GM12878 (cell line): ENCODE measurements around the gene TEDC1. TPM values are rescaled to one million over a fixed set of nuclear protein-coding genes. Genes with fewer than 3 reads are reported as not detected.

Experiments used
- BACH1 ChIP-seq: fragments of 450-650 bp; IDR thresholded peaks from 2 replicates; pipeline ENCODE4 v1.6.1; 2017; ENCODE audit warnings: mild to moderate bottlenecking, borderline replicate concordance
- BCL3 ChIP-seq: IDR thresholded peaks from 2 replicates; pipeline ENCODE4 v1.6.1; 2011; ENCODE audit warnings: borderline replicate concordance, low read depth, mild to moderate bottlenecking, moderate library complexity, low read length; ENCODE audit not compliant: insufficient read depth, poor library complexity, severe bottlenecking
- CBX5 ChIP-seq: sonication (generic); IDR thresholded peaks from 2 replicates; pipeline ENCODE4 v1.6.1; 2016; ENCODE audit warnings: low read depth, moderate library complexity, mild to moderate bottlenecking, inconsistent platforms
- CEBPB ChIP-seq, 2 experiments: fragments of 150-350 bp in 1 of 2; IDR thresholded peaks; 2 replicates each; pipeline ENCODE4 v1.6.1; 2012 to 2014; ENCODE audit warnings: low read depth in 2 of 2, low read length in 2 of 2, borderline replicate concordance in 1 of 2, inconsistent platforms in 1 of 2
- CTCF ChIP-seq, 3 experiments: IDR thresholded peaks in 2 of 3; conservative IDR thresholded peaks in 1 of 3; 2 replicates each; pipeline ENCODE4 v1.5.1; 2011; ENCODE audit warnings: low read depth in 3 of 3, low read length in 3 of 3, mild to moderate bottlenecking in 3 of 3, control low read depth in 2 of 3, moderate library complexity in 2 of 3, inconsistent platforms in 1 of 3, mixed read lengths in 1 of 3; ENCODE audit not compliant: control insufficient read depth in 2 of 3, insufficient read depth in 1 of 3; ENCODE audit errors: extremely low read depth in 1 of 3
- JUNB ChIP-seq: IDR thresholded peaks from 2 replicates; pipeline ENCODE4 v1.6.1; 2016; ENCODE audit warnings: antibody characterized with exemption, mild to moderate bottlenecking
- JUND ChIP-seq: IDR thresholded peaks from 2 replicates; pipeline ENCODE4 v1.6.1; 2012; ENCODE audit warnings: low read depth, mild to moderate bottlenecking, low read length, improper control_type of control experiment, moderate library complexity
- LARP7 ChIP-seq: fragments of 450-650 bp; IDR thresholded peaks from 2 replicates; pipeline ENCODE4 v1.6.1; 2017; ENCODE audit warnings: mild to moderate bottlenecking
- PAX8 ChIP-seq: fragments of 450-650 bp; IDR thresholded peaks from 2 replicates; pipeline ENCODE4 v1.6.1; 2017; ENCODE audit warnings: mild to moderate bottlenecking, moderate library complexity
- POLR2AphosphoS2 ChIP-seq: IDR thresholded peaks from 2 replicates; pipeline ENCODE4 v1.6.1; 2011; ENCODE audit warnings: low read depth, mild to moderate bottlenecking, low read length, improper control_type of control experiment, moderate library complexity
- SIN3A ChIP-seq: IDR thresholded peaks from 2 replicates; pipeline ENCODE4 v1.6.1; 2012; ENCODE audit warnings: low read depth, low read length, improper control_type of control experiment
- SPI1 ChIP-seq: IDR thresholded peaks from 2 replicates; pipeline ENCODE4 v1.6.1; 2011; ENCODE audit warnings: low read depth, mild to moderate bottlenecking, low read length, moderate library complexity, borderline replicate concordance; ENCODE audit not compliant: insufficient read depth
- SRF ChIP-seq, 2 experiments: IDR thresholded peaks; 2 replicates each; pipeline ENCODE4 v1.6.1; 2011; ENCODE audit warnings: low read depth in 2 of 2, low read length in 2 of 2, mild to moderate bottlenecking in 1 of 2, moderate library complexity in 1 of 2
- SUZ12 ChIP-seq: fragments of 200-600 bp; sonication (generic); IDR thresholded peaks from one replicate; pipeline ENCODE4 v1.6.1; 2018; ENCODE audit warnings: antibody characterized with exemption, mild to moderate bottlenecking; ENCODE audit not compliant: unreplicated experiment
- ZNF207 ChIP-seq: fragments of 450-650 bp; IDR thresholded peaks from 2 replicates; pipeline ENCODE4 v1.6.1; 2014; ENCODE audit warnings: antibody characterized with exemption, mild to moderate bottlenecking, borderline replicate concordance
- ZNF384 ChIP-seq: IDR thresholded peaks from 2 replicates; pipeline ENCODE4 v1.6.1; 2012; ENCODE audit warnings: low read depth, mild to moderate bottlenecking, low read length, improper control_type of control experiment, borderline replicate concordance
- ZSCAN29 ChIP-seq: fragments of 450-650 bp; IDR thresholded peaks from 2 replicates; pipeline ENCODE4 v1.6.1; 2017; ENCODE audit warnings: mild to moderate bottlenecking, moderate library complexity
- polyA plus RNA-seq, 11 experiments: library from polyadenylated mRNA; depleted of rRNA in 4 of 11; unstranded in 6 of 11; stranded (reverse) in 5 of 11; fragments of >200 nt; fragmentation: Nextera tagmentation in 4 of 11; fragmentation: Illumina TruSeq in 1 of 11; extraction: Ambion mirVana in 4 of 11; extraction: Trizol in 1 of 11; gene quantifications; 1 replicate in 1 of 11; 2 replicates in 10 of 11; pipeline versions ENCODE4 v1.2.1 to v1.2.3, GENCODE V29; 2011 to 2016; ENCODE audit warnings: inconsistent platforms in 2 of 11, missing spikeins in 2 of 11, low read depth in 1 of 11
- total RNA-seq, 4 experiments: library from RNA; depleted of rRNA in 3 of 4; stranded (reverse); fragments of >200 nt in 3 of 4; fragmentation: Illumina TruSeq in 1 of 4; extraction: Trizol in 1 of 4; gene quantifications; 2 replicates each; pipeline versions ENCODE4 v1.2.1 to v1.2.3, GENCODE V29; 2013 to 2021
- TF ChIP-seq, protein P1 (sequence below): IDR thresholded peaks from 2 replicates; pipeline ENCODE4 v1.6.1; 2011; ENCODE audit warnings: low read depth, mild to moderate bottlenecking, low read length, moderate library complexity, borderline replicate concordance; ENCODE audit errors: extremely low read depth
- TF ChIP-seq, protein P2 (sequence below): fragments of 450-650 bp; conservative IDR thresholded peaks from 2 replicates; pipeline ENCODE4 v1.6.1; 2017; ENCODE audit warnings: mild to moderate bottlenecking, moderate library complexity
- TF ChIP-seq, protein P3 (sequence below): fragments of 450-650 bp; IDR thresholded peaks from 2 replicates; pipeline ENCODE4 v1.6.1; 2017; ENCODE audit warnings: mild to moderate bottlenecking, moderate library complexity

The TEDC1 gene
- total and polyA plus RNA-seq, 10 of the 15 experiments (the other 5 are each of a cell fraction or from before 2014, with no cell fraction given): 0.19 to 34.2 (median 14.5) TPM

DNA sequence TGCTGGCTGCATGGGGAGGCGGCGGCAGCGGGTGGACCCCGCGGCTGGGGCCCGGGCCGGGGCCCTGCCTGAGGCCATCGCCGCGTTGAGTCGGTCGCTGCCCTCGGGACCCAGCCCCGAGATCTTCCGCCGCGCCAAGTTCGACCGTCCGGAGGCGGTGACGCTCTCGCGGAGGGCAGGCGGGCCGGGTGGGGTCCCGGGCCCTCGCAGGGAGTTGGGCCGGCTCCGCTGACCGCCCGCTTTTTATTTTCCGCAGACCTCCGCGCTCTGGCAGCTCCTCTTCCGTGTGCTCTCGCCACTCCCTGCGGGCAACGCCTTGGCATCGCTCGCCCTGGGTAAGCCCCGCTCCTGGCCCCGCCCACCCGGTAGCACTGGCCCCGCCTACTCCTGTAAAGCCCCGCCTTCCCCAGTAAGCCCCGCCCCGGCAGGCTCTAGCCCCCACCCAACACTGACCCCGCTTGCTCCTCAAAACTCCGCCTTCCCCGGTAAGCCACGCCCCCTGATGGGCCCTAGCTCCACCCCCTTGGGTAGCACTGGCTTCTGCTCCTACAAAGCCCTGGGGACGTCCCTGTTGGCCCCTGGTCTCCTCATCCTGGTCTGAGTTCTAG, 424 bp downstream of the TEDC1 start (continued):
- TF ChIP-seq CTCF (IDR thresholded peaks at IDR 0.05 in 2 of 3, conservative IDR thresholded peaks at IDR 0.05 in 1 of 3; ENCODE audit: control insufficient read depth in 2 of 3, extremely low read depth in 1 of 3, insufficient read depth in 1 of 3, low read depth in 3 of 3, low read length in 3 of 3) (no peak), LARP7 (peak; percentile 99), JUND (no peak), CEBPB (IDR thresholded peaks at IDR 0.05; ENCODE audit: borderline replicate concordance in 1 of 2, low read depth in 2 of 2, low read length in 2 of 2) (no peak), PAX8 (no peak), ZNF207 (no peak), SPI1 (no peak), SUZ12 (no peak), BACH1 (peak; percentile 30; the same call in 1 of the 2 replicates), POLR2AphosphoS2 (no peak), SIN3A (no peak), CBX5 (no peak), ZSCAN29 (no peak), BCL3 (no peak), JUNB (no peak), SRF (IDR thresholded peaks at IDR 0.05; ENCODE audit: low read depth in 2 of 2, low read length in 2 of 2) (peak in 1 of 2 experiments; percentile 27; a peak in 1 of 4 replicates), ZNF384 (no peak)
- TF ChIP-seq, protein P1, sequence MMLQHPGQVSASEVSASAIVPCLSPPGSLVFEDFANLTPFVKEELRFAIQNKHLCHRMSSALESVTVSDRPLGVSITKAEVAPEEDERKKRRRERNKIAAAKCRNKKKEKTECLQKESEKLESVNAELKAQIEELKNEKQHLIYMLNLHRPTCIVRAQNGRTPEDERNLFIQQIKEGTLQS: no peak
- TF ChIP-seq, protein P2, sequence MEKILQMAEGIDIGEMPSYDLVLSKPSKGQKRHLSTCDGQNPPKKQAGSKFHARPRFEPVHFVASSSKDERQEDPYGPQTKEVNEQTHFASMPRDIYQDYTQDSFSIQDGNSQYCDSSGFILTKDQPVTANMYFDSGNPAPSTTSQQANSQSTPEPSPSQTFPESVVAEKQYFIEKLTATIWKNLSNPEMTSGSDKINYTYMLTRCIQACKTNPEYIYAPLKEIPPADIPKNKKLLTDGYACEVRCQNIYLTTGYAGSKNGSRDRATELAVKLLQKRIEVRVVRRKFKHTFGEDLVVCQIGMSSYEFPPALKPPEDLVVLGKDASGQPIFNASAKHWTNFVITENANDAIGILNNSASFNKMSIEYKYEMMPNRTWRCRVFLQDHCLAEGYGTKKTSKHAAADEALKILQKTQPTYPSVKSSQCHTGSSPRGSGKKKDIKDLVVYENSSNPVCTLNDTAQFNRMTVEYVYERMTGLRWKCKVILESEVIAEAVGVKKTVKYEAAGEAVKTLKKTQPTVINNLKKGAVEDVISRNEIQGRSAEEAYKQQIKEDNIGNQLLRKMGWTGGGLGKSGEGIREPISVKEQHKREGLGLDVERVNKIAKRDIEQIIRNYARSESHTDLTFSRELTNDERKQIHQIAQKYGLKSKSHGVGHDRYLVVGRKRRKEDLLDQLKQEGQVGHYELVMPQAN: peak; percentile 100
- TF ChIP-seq, protein P3, sequence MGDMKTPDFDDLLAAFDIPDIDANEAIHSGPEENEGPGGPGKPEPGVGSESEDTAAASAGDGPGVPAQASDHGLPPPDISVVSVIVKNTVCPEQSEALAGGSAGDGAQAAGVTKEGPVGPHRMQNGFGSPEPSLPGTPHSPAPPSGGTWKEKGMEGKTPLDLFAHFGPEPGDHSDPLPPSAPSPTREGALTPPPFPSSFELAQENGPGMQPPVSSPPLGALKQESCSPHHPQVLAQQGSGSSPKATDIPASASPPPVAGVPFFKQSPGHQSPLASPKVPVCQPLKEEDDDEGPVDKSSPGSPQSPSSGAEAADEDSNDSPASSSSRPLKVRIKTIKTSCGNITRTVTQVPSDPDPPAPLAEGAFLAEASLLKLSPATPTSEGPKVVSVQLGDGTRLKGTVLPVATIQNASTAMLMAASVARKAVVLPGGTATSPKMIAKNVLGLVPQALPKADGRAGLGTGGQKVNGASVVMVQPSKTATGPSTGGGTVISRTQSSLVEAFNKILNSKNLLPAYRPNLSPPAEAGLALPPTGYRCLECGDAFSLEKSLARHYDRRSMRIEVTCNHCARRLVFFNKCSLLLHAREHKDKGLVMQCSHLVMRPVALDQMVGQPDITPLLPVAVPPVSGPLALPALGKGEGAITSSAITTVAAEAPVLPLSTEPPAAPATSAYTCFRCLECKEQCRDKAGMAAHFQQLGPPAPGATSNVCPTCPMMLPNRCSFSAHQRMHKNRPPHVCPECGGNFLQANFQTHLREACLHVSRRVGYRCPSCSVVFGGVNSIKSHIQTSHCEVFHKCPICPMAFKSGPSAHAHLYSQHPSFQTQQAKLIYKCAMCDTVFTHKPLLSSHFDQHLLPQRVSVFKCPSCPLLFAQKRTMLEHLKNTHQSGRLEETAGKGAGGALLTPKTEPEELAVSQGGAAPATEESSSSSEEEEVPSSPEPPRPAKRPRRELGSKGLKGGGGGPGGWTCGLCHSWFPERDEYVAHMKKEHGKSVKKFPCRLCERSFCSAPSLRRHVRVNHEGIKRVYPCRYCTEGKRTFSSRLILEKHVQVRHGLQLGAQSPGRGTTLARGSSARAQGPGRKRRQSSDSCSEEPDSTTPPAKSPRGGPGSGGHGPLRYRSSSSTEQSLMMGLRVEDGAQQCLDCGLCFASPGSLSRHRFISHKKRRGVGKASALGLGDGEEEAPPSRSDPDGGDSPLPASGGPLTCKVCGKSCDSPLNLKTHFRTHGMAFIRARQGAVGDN: no peak
